H1 (cell line): ENCODE results near the gene MRPL55. TPM values are rescaled to one million over a fixed set of nuclear protein-coding genes. Genes with fewer than 3 reads are reported as not detected.

Experiments used
- POU5F1 ChIP-seq: IDR thresholded peaks from 2 replicates; pipeline ENCODE4 v1.6.1; 2011; ENCODE audit warnings: low read depth, mild to moderate bottlenecking, low read length, moderate library complexity
- SAP30 ChIP-seq: fragments of 300-600 bp; sonication (generic); IDR thresholded peaks from 2 replicates; pipeline ENCODE4 v1.7.1; 2012; ENCODE audit warnings: low read length, moderate library complexity, mild to moderate bottlenecking, inconsistent platforms; ENCODE audit not compliant: insufficient read depth, insufficient replicate concordance
- TBP ChIP-seq: IDR thresholded peaks from 2 replicates; pipeline ENCODE4 v1.6.1; 2011; ENCODE audit warnings: low read depth, low read length, improper control_type of control experiment
- USF2 ChIP-seq: IDR thresholded peaks from 2 replicates; pipeline ENCODE4 v1.6.1; 2011; ENCODE audit warnings: low read length, improper control_type of control experiment
- polyA plus RNA-seq, 7 experiments: library from polyadenylated mRNA; depleted of rRNA in 3 of 7; stranded (reverse) in 5 of 7; unstranded in 2 of 7; fragments of >200 nt in 5 of 7; fragments of 200-250 nt in 2 of 7; gene quantifications; 1 replicate in 5 of 7; 2 replicates in 1 of 7; 4 replicates in 1 of 7; pipeline versions ENCODE4 v1.2.1 to v1.2.3, GENCODE V29; 2011 to 2013; ENCODE audit warnings: missing spikeins in 2 of 7, mixed read lengths in 2 of 7
- total RNA-seq: library from RNA; stranded (reverse); fragmentation: NEBNext Ultra II Directional; extraction: Animal tissue kit (Norgen Biotek cat#: 25700); gene quantifications from 2 replicates; pipeline ENCODE4 v1.2.1, GENCODE V29; 2021

Gene MRPL55
- total and polyA plus RNA-seq, 2 of the 8 experiments (the other 6 are each of a cell fraction or from before 2014, with no cell fraction given), result 59.0 to 244 TPM

- no peak for TF ChIP-seq TBP
- no peak for TF ChIP-seq SAP30
- no peak for TF ChIP-seq USF2
- no peak for TF ChIP-seq POU5F1
Measured at GRCh38 chr1:228106800-228107054, 2.4 kb downstream of the MRPL55 start (continued).
